Activated CD4-positive, alpha-beta T cell treated with anti-CD3 and anti-CD28 coated beads for 4 hours (primary cell): ENCODE data around the gene CFI.
"Not testable (repeated sequence)": the region's sequence is repeated elsewhere in the genome, so short reads cannot be mapped to it uniquely, and the experiment has no call there.

Source experiments
- DNase-seq, 2 donors: peaks; one replicate each; pipeline ENCODE4 v3.0.0-alpha.2; 2020

The CFI gene

DNA sequence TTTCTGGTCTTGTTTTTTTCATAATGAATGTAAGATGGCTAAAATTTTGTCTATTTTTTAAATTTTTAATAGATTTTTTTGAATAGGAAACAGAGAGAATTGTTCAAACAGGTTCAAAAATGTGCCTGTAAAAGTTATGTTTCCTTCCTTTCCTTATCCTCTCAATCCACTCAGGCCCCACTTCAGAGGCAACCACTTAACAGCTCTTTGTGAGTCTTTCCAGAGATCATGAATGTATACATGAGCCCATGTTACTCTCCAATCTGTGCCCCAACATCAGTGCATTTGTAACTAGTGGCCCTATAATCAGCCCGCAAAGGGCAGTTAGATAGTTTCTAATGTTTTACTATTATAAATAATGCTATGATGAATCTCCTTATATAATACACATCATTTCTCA is 14.0 kb downstream of the CFI start:
- no peak for DNase-seq

DNA sequence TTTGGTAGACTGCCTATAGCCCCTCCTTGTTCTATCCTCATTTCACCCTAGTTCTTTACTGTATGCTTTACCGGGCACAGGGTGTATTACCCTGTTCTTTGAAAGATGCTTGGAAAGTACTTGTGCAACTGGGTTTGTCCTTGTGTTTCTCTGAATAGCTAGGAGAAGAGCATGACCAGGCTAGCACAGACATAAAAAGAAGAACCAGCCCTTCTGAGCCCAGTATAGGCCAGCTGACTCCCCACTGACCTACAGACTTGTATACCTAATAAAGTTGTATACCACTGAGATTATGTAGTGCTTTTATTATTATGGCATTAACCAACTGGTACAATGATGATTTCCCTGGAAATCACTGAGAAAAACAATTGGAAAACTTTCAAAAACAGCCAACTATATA is 15.0 kb downstream of the CFI start:
- no peak for DNase-seq

DNA sequence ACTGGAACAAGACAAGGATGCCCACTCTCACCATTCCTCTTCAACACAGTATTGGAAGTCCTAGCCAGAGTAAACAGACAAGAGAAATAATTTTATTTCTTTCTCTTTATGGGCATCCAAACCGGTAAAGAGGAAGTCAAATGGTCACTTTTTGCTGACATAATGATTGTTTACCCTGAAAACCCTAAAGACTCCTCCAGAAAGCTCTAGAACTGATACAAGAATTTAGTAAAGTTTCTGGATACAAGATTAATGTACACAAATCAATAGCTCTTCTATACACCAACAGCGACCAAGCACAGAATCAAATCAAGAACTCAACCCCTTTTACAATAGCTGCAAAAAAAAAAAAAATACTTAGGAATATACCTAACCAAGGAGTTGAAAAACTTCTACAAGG is 19.7 kb downstream of the CFI start:
- DNase-seq, result not testable (repeated sequence)

DNA sequence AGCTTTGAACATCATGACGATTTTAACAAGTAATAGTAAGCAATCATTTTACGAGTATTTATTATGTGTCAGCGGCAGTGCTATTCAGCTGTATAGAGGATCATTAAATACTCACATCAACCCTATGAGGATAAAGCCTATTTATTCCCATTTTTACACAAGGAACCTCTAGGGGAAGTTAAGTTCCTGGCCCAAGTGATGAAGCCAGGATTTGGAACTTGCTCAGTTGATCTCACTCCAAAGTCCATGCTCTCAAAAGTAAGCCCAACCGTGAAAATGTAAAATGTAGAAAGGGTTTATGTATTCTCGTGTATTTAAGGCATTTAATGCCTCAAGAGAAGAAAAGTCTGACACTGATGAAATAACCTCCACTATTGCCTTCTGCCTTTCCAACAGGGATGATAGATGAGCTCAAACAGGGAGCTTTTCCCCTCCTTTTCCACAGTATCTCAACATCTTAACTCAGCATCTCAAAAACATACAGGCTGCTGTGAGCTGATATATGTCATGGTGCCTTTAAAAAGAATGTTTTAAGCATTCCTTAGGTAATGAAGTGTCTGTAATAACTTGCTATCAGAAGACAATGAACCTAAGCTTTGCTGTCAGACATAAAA is 36.9 kb downstream of the CFI start:
- no peak for DNase-seq

DNA sequence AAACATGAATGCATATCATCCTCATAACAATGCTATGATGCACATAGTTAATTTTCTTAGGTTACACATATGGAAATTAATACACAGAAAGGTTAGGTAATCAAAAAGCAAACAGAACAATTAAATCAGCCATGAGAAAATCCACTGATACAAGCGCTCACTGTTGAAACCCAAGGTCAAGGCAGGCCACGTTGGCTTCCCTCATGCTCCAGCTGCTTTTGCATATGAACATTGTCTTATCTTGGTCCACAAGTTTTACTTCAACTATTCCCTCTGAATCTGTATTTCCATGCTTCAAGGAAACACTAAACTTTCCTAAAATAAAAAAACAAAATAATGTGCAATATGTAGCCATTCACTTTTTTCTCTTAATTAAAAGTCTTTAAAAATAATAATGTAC is 37.4 kb downstream of the CFI start:
- DNase-seq, result no peak

DNA sequence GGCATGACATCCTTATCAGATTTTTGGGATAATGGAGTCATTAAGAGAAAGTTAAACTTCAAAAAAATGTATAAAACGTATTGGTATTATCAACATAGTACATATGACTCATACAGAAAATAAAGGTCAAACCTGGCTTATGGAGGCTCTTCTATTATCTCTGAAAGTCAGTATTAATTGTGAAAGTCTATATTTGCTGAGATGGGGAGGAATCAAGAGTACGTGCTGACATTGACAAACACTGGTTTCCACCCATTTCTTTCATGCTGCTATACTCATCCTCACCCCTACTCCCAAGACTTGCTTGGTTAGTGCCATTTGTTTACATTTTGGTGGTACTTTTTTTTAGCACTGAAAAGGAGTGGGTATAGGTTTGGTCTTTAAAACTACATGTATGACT is 41.1 kb downstream of the CFI start:
- no peak for DNase-seq

DNA sequence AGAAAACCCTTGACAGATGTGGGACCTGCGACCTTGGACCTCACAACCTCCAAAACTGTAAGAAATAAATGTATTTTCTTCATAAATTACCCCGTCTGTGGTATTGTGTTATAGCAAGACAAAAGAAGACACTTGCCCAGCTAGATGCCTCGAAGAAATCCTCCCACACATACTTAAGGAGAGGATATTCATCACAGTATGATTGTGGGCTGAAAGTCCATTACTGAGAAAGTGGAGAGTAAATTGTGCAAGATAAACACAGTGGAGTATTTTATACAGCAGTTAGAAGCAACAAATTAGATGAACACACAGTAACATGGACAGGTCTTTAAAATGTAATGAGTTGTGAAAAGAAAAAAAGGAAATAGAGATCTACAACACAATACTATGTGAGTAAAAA is 46.1 kb downstream of the CFI start:
- no peak for DNase-seq

DNA sequence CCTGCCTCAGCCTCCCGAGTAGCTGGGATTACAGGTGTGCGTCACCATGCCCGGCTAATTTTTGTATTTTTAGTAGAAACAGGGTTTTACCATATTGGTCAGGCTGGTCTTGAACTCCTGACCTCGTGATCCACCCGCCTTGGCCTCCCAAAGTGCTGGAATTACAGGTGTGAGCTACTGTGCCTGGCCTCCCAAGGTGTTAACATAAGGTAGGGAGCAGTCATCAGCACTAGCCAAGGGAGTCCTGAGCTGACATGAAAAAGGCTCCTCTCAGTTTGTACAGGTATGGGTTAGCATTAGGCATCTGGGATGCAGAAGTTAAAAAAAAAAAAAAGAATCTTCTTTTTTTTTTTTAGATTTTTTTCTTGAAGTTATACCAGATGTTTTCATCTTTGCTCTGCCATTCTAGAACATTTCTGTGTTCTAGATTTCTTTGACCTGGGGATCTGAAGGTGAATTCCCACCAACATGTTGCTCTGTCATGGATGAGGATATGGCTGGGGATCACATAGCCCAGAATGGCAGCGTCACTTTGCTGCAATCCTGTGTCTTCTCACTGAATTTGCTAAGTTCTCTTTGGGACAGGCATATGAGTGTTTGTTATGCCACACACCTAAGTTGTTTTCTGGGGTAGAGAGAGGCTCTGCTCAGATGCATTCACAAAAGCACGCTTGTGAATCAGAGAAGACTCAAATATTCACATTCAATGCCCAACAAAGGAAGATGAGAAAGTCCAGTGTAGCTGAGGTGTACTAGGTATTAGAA is 47.5 kb downstream of the CFI start:
- DNase-seq, result no peak

DNA sequence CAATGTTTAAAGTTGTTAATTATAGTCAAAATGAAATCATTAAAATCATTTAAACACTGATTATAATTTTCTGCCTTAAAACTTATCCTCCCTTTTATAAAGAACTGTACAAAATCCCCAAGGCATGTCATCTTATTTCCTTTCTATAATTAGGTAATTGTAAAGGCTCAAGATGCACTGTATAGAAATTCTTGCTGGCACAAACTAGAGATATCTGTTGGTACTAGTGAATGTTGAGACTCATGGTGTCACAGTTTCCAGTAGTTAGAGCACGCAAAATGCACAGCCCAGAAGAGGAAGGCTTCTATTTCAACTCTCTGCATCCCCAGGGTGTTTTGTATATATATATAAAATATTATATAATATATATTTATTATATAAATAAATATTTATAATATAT is 49.3 kb downstream of the CFI start:
- DNase-seq, result no peak

DNA sequence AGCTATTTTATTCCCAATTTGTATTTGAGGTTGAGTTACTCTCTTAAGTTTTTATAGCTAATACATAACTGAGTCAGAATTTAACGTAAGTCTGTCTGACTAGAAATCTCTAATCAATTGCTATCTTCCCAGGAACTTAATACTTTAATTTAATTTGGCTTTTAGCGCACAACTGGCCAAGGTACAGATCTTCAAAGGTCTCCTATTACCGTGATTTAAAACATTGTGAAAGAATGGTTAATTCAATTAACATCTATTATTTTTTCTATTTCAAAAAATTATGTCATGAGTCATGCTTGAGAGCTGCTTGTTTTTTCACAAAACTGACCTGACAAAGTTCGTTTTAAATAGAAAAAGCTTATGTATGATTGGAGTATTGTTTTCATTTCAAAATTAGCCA is 49.9 kb downstream of the CFI start:
- no peak for DNase-seq

DNA sequence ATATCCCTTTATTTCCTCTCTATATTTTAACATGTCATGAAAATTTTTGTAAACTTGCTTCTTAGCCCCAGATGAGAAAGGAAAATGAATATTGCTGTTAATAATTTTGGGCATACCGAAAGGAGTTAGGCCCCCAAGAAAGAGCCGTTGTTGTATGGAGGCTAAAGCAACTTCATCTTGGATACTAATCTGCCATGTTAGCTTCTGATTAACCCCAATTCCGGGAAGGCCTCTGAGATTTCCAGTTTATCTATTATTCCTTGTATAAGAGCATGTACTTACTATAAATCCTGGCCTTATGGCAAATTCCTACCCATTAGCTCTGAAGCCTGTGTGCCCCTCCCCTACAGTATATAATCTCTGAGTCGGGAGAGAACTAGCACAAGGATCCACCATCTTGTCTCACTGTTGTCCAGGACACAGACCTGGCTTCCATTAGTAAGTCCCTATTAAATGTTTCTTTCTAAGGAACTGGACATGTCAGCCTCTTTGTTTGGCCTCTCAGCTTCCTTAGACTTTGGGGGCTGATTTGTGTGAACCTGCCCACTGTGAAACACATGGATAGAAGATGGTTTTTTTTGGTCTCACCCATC is 51.1 kb downstream of the CFI start:
- DNase-seq, result no peak

DNA sequence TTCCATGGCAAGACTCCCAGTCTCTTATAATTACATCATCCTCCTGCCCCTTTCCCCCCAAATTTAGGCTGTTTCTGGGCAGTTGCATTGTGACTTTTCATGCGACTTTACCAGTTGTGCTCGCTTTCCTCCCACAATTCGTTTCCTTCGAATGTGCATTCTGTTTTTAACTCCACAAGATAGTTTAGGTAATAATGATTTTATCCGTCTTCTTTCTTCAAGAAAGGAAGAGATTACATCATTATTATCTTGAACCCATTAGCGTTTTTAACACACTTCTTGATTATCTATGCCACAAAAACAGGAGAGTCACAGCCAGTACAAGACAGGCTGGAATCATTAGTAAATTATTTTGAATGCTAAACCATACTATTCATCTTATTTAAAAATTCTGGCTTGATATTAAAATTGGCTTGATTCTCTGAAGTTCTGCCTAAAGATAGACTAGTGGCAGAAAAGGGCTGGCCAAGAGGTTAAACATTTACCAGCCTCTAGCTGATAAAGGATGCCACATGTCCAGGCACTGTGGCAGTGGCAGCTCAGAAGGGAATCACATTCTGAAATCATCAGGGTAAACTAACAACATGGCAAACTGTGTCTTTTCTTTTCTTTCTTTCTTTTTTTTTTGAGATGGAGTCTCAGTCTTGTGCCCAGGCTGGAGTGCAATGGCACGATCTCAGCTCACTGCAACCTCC is 52.3 kb downstream of the CFI start:
- no peak for DNase-seq

DNA sequence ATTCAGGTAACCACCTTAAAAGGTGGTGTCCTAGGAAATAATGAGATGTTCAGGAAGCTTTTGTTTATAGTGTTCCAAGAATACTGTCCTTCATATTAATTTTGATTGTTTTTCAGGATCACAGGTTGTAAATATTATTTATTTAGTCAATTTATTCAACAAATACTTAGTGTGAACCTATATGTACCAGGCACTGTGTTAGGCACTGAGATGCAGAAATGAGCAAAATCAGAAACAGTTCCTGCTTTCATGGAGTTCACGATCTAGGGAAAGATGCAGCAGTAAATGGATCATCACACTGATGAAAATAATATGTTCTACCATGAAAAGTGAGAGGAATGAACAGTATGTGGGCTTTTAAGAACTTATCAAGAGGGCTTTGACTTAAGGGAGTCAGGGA is 53.7 kb downstream of the CFI start:
- DNase-seq, result no peak

DNA sequence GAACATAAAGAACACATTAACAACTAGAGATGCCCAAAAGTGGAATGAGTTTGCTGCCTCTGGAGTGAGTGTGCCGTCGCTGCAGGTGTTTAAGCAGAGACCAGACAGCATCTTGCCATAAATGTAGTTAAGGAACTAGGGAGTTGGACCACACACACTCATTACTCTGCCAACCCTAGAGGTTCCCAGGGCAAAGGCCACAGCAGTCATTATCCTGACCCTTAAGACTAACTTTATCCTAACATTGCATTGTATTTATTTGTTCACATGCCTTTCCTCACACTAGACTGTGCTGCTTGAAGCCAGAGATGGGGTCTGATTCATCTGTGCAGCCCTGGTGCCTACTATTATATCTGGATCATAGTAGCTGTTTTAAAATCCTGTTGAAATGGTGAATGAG is 55.1 kb downstream of the CFI start:
- DNase-seq, result no peak

DNA sequence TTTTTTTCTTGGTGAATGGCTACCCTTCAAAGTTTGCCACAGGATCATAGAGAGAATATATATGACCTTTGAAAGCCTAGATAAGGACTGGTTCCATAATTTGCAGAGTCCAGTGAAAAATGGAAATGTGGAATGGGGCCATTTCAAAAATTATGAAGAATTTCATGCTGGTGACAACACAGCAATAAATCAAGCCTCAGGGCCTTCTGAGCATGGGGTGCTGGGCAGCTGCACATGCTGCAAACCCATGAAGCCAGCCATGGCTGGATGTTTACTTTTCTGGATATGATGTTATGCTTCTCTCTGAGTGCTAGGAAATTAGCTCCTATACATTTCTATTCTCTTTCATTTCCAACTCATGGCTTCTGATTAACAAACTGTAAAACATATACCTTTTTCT is 56.0 kb downstream of the CFI start:
- DNase-seq, result no peak

DNA sequence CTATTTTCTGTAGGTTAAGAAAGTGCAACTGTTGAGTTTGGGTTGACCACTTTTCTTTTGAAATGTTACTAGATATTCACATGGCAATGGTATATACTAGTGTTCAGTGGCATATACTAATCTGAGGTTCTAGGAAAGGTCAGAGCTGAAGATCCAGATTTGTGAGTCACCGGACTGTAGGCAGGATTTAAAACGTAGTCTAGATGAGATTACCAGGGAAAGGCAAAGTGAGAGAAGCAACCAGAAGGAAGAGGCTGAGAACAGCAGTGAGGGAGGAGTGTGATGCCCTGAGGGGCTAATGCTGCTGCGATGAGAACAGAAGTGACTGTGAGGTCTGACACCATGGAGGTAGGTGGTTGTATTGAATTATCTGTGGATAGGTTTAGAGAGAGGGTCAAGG is 62.3 kb downstream of the CFI start:
- DNase-seq, result no peak

DNA sequence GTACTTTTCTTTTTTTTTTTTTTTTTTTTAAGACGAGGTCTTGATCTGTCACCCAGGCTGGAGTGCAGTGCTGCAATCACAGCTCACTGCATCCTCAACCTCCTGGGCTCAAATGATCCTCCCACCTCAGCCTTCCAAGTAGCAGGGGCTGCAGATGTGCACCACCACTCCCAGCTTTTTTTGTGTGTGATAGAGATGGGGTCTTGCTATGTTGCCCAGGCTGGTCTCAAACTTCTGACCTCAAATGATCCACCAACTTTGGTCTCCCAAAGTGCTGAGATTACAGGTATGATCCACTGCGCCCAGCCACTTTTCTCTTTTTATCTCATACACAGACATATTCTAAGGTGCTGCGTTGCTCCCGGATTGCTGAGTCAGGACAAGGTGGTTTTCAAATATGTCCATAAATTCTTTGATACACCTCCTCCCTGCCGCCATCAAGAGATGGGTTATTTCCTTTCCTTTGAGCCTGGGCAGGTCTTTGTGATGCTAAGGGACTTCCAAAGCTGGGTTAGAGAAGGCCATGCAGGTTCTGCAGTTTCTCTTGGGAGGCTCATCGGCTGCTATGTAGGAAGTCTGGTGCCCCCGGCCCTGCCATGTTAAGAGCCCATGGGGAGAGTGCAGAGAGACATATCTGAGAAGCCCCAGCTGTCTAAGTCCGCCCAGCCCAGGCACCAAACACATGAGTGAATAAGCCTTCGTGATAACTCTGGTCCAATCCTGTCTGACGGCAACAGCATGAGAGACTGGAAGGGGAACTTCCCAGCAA is 63.5 kb downstream of the CFI start:
- no peak for DNase-seq

DNA sequence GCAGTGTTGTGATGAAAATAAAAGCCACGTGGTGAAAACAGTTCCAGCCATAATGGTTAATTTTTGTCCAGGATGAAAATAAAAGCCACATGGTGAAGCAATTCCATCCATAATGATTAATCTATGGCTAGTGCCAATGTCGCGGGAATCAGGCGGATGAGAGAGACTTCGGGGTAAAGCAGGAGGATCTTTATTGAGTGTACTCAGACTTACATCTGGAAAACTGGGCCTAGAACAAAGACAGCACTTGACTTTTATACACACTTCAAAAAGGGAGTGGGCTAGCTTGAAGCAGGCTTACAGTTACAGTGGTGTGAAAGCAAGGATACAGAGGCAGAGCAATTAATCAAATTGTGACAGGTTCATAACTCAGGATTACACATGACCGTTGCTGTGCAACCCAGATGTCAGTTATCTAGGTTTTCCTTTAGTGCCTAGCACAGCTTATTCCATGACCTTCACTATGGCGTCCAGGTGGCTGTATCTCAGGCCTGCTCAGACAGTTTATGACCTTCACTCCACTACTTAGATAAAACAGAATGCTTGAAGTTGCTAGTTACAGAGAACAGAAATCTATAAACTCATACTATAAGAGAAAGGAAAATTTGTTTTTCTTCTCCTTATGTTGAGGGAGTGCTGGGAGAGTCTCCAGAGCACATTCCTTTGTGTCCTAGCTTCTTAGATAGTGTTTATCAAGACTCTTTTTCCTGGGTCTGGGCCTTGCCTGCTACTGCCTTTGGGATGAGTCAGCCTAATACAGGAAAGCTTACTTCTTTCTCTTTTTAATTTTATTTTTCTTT is 66.0 kb downstream of the CFI start:
- no peak for DNase-seq

DNA sequence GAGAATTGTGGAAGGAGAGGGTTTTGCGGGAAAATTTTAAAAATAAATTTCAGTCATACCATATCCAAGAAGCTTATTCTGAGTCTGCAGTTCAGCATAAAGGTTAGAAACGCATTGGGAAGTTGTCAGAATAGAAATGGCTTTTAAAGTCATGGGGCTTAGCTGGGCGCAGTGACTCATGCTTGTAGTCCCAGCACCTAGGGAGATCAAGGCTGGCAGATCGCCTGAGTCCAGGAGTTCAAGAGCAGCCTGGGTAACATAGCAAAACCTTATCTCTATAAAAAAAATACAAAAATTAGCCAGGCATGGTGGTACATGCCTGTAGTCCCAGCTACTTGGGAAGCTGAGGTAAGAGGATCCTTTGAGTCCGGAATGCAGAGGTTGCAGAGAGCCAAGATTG is 68.1 kb downstream of the CFI start:
- DNase-seq, result no peak

DNA sequence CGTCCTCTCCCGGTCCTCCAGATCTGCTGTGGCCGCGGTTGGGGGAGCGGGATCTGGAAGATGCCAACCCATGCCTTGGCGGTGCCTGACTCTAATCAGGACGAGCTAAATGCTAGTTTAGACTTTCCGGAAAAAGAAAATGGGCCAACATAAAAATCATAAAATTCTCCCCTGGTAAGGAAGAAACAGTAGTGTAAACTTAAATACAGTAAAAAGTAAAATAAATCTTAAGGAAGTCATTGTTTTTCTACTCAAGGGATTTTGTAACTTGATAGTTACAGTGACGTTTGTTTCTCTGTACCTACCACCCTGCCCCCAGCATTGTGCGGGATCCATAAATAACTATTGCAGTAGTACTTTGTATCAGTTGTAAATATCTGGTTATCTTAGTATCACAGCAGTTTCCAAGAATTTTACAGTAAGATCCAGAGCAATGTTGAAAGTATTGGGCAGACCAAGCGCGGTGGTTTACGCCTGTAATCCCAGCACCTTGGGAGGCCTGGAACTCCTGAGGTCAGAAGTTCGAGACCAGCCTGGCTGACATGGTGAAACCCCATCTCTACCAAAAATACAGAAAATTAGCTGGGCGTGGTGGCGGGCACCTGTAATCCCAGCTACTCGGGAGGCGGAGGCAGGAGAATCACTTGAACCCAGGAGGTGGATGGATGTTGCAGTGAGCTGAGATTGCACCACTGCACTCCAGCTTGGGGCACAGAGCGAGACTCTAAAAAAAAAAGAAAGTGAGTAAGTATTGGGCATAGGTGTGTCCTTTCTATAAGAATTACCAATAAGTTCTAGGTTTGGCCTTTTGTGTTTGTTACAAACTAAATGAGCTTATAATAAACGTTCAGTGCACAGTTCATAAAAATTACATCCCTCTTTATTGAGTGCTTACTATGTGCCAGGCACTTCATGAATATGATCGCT is 70.9 kb downstream of the CFI start:
- DNase-seq, result no peak
